Stomach (tissue), 9 donors: Measurements from ENCODE around the gene DZIP3. TPM values are rescaled to one million over a fixed set of nuclear protein-coding genes. Genes with fewer than 3 reads are reported as not detected.

ENCODE experiments used
- DNase-seq, 2 donors: peaks; one replicate each; pipeline versions ENCODE4 v3.0.0 to v3.0.0-alpha.2; 2013 to 2019
- H3K27ac ChIP-seq, 5 donors: fragments of 200-600 bp in 4 of 5; sonication (generic) in 4 of 5; one replicate each; pipeline ENCODE4 v1.5.1; 2013 to 2019; ENCODE audit warnings: mild to moderate bottlenecking in 1 of 5, moderate library complexity in 1 of 5
- H3K27me3 ChIP-seq, 3 donors: fragments of 200-600 bp; sonication (generic); one replicate each; pipeline ENCODE4 v1.5.1; 2017 to 2019; ENCODE audit warnings: mixed run types in 1 of 3
- H3K36me3 ChIP-seq, 4 donors: fragments of 200-600 bp; sonication (generic); 1 replicate in 3 of 4; 2 replicates in 1 of 4; pipeline ENCODE4 v1.5.1; 2016 to 2019
- H3K4me1 ChIP-seq, 4 donors: fragments of 200-600 bp; sonication (generic); one replicate each; pipeline ENCODE4 v1.5.1; 2016 to 2019
- H3K4me3 ChIP-seq, 4 donors: fragments of 200-600 bp; sonication (generic) in 3 of 4; one replicate each; pipeline ENCODE4 v1.5.1; 2016 to 2019; ENCODE audit warnings: mild to moderate bottlenecking in 1 of 4
- H3K9me3 ChIP-seq, 4 donors: fragments of 200-600 bp; sonication (generic); one replicate each; pipeline ENCODE4 v1.5.1; 2016 to 2019
- CTCF ChIP-seq, 7 experiments: fragments of 450-650 bp in 4 of 7; fragments of 200-600 bp in 3 of 7; sonication (generic) in 3 of 7; IDR thresholded peaks; one replicate each; pipeline ENCODE4 v1.5.1; 2016 to 2019; ENCODE audit warnings: antibody characterized with exemption in 7 of 7, control low read depth in 2 of 7, mild to moderate bottlenecking in 1 of 7
- EP300 ChIP-seq: sonication (generic); formaldehyde crosslinking; IDR thresholded peaks from one replicate; pipeline ENCODE4 v1.6.1; 2017; ENCODE audit warnings: antibody characterized with exemption
- POLR2A ChIP-seq, 4 donors: fragments of 450-650 bp; IDR thresholded peaks; one replicate each; pipeline ENCODE4 v1.6.1; 2016; ENCODE audit warnings: antibody characterized with exemption in 4 of 4, control low read depth in 2 of 4, mild to moderate bottlenecking in 1 of 4, moderate library complexity in 1 of 4
- POLR2AphosphoS5 ChIP-seq, 3 donors: sonication (generic); formaldehyde crosslinking; IDR thresholded peaks; one replicate each; pipeline ENCODE4 v1.6.1; 2016; ENCODE audit warnings: antibody characterized with exemption in 3 of 3
- WGBS, 5 donors: extraction: QIAGEN DNeasy Blood & Tissue Kit in 3 of 5; methylation state at CpG; one replicate each; pipeline versions ENCODE4 v1.1.5 to v1.1.7; 2013 to 2018; 5-methylcytosine and 5-hydroxymethylcytosine counted together
- intact Hi-C: fragments of 100-400 bp; cut with DNase I; formaldehyde crosslinking; loops from one replicate; pipeline ENCODE4 v1.15.1; 2023; ENCODE audit warnings: low total_unique reads
- polyA plus RNA-seq, 3 donors: library from polyadenylated mRNA; stranded (reverse); fragments of 200-250 nt; gene quantifications; one replicate each; pipeline ENCODE4 v1.2.3, GENCODE V29; 2013
- small RNA-seq, 4 donors: library from RNA; depleted of rRNA; stranded (forward); fragments of <200 nt; gene quantifications; one replicate each; pipeline ENCODE3, GENCODE V24; 2016
- total RNA-seq, 5 donors: library from RNA; depleted of rRNA; stranded (reverse); fragments of >200 nt; gene quantifications; one replicate each; pipeline versions ENCODE4 v1.1.0 to v1.2.3, GENCODE V29; 2014 to 2016
- donor health status: healthy with polysubstance abuse.
- donor health status: Bipolar disorder and iron deficiency.
- donor health status: healthy.

DZIP3 gene
- total and polyA plus RNA-seq, 8 donors: 1.2 to 28.6 (median 4.2) TPM

- Histone ChIP-seq H3K4me3 (no peak overlapping the region), H3K27ac (no peak overlapping the region), H3K36me3 (no peaks in the 10 kb centered on the region), H3K4me1 (no peaks in the 10 kb centered on the region), H3K27me3 (no peaks in the 10 kb centered on the region), H3K9me3 (no peaks in the 10 kb centered on the region)
- WGBS, 5 donors: 29 to 66% (median 55%) methylated on average over 1 of the region's 1 CpG
- DNase-seq: no peak
- no peak for TF ChIP-seq POLR2A (IDR thresholded peaks at IDR 0.05)
- TF ChIP-seq CTCF (IDR thresholded peaks at IDR 0.05): no peak
- no peak for TF ChIP-seq POLR2AphosphoS5 (IDR thresholded peaks at IDR 0.05)
- no peak for TF ChIP-seq EP300
- intact Hi-C loops: no loop called here
Measured at GRCh38 chr3:108728934-108729333, 139.4 kb downstream of the DZIP3 start.

- no peaks in the 10 kb centered on the region for H3K27me3 ChIP-seq
- TF ChIP-seq POLR2A (IDR thresholded peaks at IDR 0.05) (no peak), CTCF (IDR thresholded peaks at IDR 0.05) (no peak), POLR2AphosphoS5 (IDR thresholded peaks at IDR 0.05) (no peak), EP300 (no peak)
- no peak overlapping the region for H3K4me3 ChIP-seq
- DNase-seq: no peak
- H3K9me3 ChIP-seq: no peaks in the 10 kb centered on the region
- H3K4me1 ChIP-seq: no peaks in the 10 kb centered on the region
- WGBS, 5 donors: 72 to 88% (median 75%) methylated on average over 6 of the region's 6 CpGs
- H3K27ac ChIP-seq: no peak overlapping the region
- H3K36me3 ChIP-seq: no peaks in the 10 kb centered on the region
- intact Hi-C loops: no loop called here
Measured at GRCh38 chr3:108736821-108737220, 147.3 kb downstream of the DZIP3 start.

GRCh38 chr3:108742929-108743328 lies 153.4 kb downstream of the DZIP3 start:
- Histone ChIP-seq H3K4me1 (no peaks in the 10 kb centered on the region), H3K27ac (no peak overlapping the region), H3K36me3 (no peaks in the 10 kb centered on the region), H3K4me3 (no peak overlapping the region), H3K27me3 (no peaks in the 10 kb centered on the region), H3K9me3 (peaks cover 0 to 6% (median 3%) of the 10 kb centered on the region in 4 donors)
- 88 to 100% (median 95%) methylated on average over 1 of the region's 1 CpG for WGBS, 5 donors
- no peak for DNase-seq
- intact Hi-C loops: no loop called here
- TF ChIP-seq EP300 (no peak), CTCF (IDR thresholded peaks at IDR 0.05) (no peak), POLR2AphosphoS5 (IDR thresholded peaks at IDR 0.05) (no peak), POLR2A (IDR thresholded peaks at IDR 0.05) (no peak)

Small RNAs within 50 kb of the gene (small RNA-seq; reads per million reads assigned to genes)
- gene AC092185.1 (0 reads per million in 4 donors), gene RF00156 (0 reads per million in 4 donors)

Other genes starting within 250 kb of the DZIP3 start
- under 1 TPM in 1 of 5 donors, not detected in 4; 0.37 TPM for gene MYH15, start 79.1 kb upstream of the DZIP3 start, total RNA-seq
- gene MYH15, start 79.1 kb upstream of the DZIP3 start, polyA plus RNA-seq: under 1 TPM; 0.05 to 0.15 (median 0.06) TPM
- gene CIP2A, start 284 bp upstream of the DZIP3 start, total RNA-seq: 10 to 100 TPM in 2 of 5 donors, 1 to 10 TPM in 1, under 1 TPM in 1, not detected in 1; 0.58 to 26.4 (median 8.0) TPM
- 1 to 10 TPM; 1.3 to 1.8 (median 1.4) TPM for gene CIP2A, start 284 bp upstream of the DZIP3 start, polyA plus RNA-seq
- 100 to 1,000 TPM in 1 of 5 donors, not detected in 4; 103 TPM for gene RETNLB, start 167.7 kb downstream of the DZIP3 start, total RNA-seq
- not detected for gene RETNLB, start 167.7 kb downstream of the DZIP3 start, polyA plus RNA-seq
- 1 to 10 TPM in 1 of 5 donors, not detected in 4; 4.8 TPM for gene TRAT1, start 233.1 kb downstream of the DZIP3 start, total RNA-seq
- under 1 TPM in 2 of 3 donors, not detected in 1; 0.28 to 0.46 TPM for gene TRAT1, start 233.1 kb downstream of the DZIP3 start, polyA plus RNA-seq